Activated CD4-positive, alpha-beta T cell treated with anti-CD3 and anti-CD28 coated beads, Interleukin-2, amount 50 U/mL, for 4 hours (primary cell): ENCODE data around the gene GABBR2.

ENCODE experiments used
- DNase-seq, 2 experiments: peaks; one replicate each; pipeline ENCODE4 v3.0.0-alpha.2; 2020

The GABBR2 gene

GRCh38 chr9:98241357-98242300 is 467.1 kb downstream of the GABBR2 start:
- no peak for DNase-seq

DNA sequence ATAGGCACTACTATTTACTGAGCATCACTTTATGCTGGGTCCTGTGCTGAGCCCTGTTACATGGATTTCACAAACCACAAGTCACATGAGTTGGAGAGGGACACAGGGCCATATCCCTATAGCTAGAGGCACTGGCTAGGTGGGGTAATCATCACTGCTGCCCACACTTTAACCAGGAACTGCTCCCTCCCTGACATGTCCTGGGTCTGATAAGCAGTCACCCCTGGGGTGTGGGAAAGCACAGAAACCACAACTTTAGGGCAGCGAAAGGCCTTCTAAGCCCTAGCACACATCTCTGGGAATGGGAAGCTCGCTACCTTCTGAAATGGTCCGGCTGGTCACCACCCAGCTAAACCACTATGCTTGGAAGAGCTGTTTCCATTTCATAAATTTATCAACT is 468.3 kb downstream of the GABBR2 start:
- no peak for DNase-seq
